HL-60 (cell line): Measurements from ENCODE around the gene CYB5RL.

ENCODE experiments used
- GABPA ChIP-seq: IDR thresholded peaks from 2 replicates; pipeline ENCODE4 v1.6.1; 2012; ENCODE audit warnings: low read depth
- POLR2AphosphoS5 ChIP-seq: IDR thresholded peaks from 2 replicates; pipeline ENCODE4 v1.6.1; 2012; ENCODE audit warnings: low read depth
- TF ChIP-seq, protein P1 (sequence below): IDR thresholded peaks from 2 replicates; pipeline ENCODE4 v1.6.1; 2012; ENCODE audit warnings: low read depth; ENCODE audit not compliant: insufficient replicate concordance
- TF ChIP-seq, protein P2 (sequence below): IDR thresholded peaks from one replicate; pipeline ENCODE4 v1.5.1; 2011; ENCODE audit warnings: low read length, control low read depth, inconsistent platforms; ENCODE audit not compliant: insufficient read depth

DNA sequence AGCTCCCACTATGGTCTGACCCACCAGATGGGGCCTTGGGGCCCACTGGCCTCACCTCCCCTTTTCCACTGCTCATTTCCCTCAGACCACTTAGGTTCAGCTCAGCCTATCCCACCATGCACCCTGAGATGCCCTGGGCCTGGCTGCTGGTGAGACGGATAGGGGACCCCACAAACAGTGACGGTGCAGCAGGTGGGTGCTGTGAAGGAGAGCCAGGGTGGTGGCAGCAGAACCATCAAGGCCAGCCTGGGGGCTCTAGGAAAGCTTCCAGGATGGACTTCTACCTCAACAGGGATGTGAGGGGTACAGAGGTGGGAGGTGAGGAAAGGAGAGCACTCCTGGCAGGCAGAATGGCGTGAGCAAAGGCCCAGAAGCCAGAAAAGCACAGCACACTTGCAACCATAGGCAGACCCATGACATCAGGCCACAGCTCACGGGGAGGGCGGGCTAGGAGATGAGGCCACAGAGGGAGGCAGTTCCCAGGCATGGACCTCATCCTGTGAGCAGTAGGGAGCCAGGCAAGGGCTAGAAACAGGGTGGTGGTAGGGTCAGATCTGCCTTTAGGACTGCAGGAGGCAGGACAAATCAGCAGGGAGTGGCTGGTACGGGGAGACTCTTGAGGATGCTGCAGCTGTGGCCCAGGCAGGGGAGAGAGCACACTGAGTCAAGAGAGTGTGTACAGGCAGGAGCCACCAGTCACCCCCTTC lies 23.1 kb downstream of the CYB5RL start:
- TF ChIP-seq, protein P1, sequence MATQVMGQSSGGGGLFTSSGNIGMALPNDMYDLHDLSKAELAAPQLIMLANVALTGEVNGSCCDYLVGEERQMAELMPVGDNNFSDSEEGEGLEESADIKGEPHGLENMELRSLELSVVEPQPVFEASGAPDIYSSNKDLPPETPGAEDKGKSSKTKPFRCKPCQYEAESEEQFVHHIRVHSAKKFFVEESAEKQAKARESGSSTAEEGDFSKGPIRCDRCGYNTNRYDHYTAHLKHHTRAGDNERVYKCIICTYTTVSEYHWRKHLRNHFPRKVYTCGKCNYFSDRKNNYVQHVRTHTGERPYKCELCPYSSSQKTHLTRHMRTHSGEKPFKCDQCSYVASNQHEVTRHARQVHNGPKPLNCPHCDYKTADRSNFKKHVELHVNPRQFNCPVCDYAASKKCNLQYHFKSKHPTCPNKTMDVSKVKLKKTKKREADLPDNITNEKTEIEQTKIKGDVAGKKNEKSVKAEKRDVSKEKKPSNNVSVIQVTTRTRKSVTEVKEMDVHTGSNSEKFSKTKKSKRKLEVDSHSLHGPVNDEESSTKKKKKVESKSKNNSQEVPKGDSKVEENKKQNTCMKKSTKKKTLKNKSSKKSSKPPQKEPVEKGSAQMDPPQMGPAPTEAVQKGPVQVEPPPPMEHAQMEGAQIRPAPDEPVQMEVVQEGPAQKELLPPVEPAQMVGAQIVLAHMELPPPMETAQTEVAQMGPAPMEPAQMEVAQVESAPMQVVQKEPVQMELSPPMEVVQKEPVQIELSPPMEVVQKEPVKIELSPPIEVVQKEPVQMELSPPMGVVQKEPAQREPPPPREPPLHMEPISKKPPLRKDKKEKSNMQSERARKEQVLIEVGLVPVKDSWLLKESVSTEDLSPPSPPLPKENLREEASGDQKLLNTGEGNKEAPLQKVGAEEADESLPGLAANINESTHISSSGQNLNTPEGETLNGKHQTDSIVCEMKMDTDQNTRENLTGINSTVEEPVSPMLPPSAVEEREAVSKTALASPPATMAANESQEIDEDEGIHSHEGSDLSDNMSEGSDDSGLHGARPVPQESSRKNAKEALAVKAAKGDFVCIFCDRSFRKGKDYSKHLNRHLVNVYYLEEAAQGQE = no peak
- TF ChIP-seq, protein P2, sequence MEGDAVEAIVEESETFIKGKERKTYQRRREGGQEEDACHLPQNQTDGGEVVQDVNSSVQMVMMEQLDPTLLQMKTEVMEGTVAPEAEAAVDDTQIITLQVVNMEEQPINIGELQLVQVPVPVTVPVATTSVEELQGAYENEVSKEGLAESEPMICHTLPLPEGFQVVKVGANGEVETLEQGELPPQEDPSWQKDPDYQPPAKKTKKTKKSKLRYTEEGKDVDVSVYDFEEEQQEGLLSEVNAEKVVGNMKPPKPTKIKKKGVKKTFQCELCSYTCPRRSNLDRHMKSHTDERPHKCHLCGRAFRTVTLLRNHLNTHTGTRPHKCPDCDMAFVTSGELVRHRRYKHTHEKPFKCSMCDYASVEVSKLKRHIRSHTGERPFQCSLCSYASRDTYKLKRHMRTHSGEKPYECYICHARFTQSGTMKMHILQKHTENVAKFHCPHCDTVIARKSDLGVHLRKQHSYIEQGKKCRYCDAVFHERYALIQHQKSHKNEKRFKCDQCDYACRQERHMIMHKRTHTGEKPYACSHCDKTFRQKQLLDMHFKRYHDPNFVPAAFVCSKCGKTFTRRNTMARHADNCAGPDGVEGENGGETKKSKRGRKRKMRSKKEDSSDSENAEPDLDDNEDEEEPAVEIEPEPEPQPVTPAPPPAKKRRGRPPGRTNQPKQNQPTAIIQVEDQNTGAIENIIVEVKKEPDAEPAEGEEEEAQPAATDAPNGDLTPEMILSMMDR = no peak
- TF ChIP-seq POLR2AphosphoS5 (no peak), GABPA (no peak)
